GM19438 (cell line): ENCODE results near the gene DHCR7.

Experiments used
- ATAC-seq: cut with Tn5 transposase; IDR thresholded peaks from one replicate; pipeline ENCODE4 v1.9.1; 2021; ENCODE audit warnings: low read depth; ENCODE audit not compliant: unreplicated experiment

The DHCR7 gene

DNA sequence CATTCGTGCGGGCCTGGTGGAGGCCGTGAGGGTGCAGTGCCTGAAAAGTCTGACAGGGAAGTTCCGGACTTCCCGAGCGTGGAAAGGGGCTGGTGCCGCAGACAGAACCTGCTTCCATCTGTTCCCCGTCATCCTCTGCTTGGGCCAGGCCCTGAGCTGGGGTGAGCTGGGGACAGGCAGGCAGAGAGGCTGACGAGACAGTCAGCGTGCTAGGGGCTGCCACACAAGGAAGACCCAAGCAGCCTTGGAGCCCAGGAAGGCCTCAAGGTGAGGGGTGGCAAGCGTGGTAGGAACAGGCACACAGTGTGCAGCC is 30.3 kb upstream of the DHCR7 start:
- no peak for ATAC-seq

DNA sequence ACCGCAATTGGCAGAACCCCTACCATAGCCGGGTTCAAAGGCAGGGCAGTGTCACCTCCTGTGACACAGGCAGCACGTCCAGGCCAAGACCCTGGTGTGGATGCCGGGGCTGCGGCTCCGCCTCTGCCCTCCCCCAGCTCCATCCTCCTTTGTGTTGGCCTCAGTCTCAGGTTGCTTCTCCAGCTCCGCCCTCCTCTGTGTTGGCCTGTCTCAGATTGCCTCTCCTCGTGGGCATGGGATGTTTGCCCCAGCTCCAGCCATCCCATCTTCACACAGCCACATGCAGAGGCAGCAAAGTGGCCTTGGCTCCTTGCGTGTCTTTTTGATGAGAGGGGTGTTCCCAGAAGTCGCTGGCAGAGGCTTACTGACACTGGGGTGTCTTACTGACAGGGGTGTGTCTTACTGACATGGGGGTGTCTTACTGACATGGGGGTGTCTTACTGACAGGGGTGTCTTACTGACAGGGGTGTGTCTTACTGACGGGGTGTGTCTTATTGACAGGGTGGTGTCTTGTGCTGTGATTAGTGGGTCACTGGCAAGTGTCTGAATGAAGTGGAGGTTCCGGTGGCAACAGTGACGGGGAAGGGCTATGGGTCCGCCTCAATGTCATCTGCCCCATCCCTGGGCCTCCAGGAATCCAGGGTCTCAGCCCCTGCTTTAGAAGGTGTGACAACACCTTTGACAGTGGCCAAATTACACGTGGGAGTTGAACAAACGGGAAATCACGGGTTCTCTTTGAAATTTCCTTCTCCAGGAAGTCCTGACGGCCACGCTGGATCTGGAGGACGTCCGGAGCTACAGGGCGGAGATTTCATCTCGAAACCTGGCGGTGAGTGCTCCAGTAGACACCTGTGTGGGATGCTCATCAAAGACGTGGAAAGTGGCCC is 29.7 kb upstream of the DHCR7 start:
- no peak for ATAC-seq

DNA sequence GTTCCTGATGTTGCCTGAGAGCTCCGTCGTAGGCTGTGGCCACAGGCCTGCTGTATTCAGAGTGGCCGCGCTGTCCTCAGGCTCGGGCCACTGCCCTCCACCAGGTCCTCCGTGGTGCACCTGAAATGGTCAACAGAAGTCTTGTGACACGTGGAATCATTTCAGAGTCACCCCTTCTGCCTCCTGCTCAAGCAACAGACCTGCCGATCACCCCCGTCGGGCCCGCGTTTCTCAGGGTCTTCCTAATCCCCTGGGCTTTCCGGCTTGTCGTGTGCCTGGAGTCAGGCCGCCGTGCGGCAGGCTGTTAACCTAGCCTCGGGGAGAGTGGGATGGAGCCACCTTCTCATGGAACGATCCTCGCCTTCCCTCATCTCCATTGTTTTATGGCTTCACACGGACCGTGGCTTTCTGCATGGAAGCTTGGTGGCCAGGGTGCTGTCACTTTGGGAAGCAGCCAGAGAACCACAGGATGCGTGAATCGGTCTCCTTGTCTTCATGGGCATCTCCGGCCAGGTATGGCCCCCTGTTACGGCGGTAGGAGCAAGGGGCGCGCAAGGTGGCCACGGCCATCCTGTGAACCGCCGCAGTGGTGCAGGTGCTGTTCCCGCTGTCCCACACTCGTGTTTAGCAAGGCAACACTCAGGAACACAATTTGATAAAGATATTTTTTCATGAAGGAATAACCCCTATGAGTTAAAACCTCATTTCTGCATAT is 28.9 kb upstream of the DHCR7 start:
- no peak for ATAC-seq

DNA sequence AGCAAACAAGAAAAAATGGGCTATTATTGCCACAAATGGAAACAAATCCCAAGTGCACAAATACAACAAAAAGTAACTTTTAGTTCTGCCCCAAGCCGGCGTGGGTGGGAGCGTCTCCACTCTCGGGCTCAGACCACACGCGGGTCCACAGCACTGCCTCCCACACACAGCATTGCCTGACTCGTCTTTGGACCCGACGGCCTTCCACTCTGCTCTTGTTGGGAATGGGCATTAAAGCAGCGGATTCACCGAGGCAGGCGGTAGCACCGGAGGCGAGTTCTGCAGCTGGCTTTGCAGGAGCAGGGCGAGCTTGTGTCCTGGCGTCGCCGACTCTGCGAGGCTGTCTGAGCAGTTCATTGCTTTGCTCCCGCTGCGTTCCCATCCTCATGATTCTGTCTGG is 27.8 kb upstream of the DHCR7 start:
- ATAC-seq = no peak

DNA sequence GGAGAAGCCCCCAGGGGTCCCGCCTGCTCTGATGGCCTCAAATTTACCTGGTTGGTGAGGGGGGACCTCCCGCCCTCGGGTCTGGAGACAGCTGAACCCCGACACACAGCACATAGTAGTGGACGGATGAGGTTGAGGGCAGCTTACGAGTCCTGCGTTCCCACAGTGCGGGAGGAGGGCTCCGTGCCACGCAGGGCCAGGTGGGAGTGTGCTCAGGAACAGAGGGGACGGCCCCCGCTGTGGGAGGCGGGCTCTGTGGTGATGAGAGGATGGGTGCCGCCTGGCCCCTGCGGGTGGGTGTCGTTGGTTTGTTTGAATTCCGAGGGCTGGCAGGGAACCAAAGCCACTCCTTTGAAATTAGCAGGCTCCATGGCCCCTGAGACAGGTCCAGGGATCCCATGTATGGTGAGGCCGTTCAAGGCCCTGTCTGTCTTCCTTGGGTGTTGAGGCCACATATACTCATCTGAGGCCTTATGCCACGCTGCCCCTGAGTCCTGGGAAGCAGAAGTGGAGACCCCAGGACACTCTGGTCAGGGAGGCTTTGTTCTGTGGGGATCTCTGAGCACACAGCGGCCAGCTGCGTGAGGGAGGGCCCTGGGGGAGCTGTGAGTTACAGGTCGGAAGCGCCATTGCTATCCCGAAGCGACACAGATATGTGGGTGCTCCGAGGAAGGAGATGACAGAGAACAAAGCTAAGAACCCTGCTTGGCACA is 26.7 kb upstream of the DHCR7 start:
- ATAC-seq = no peak

DNA sequence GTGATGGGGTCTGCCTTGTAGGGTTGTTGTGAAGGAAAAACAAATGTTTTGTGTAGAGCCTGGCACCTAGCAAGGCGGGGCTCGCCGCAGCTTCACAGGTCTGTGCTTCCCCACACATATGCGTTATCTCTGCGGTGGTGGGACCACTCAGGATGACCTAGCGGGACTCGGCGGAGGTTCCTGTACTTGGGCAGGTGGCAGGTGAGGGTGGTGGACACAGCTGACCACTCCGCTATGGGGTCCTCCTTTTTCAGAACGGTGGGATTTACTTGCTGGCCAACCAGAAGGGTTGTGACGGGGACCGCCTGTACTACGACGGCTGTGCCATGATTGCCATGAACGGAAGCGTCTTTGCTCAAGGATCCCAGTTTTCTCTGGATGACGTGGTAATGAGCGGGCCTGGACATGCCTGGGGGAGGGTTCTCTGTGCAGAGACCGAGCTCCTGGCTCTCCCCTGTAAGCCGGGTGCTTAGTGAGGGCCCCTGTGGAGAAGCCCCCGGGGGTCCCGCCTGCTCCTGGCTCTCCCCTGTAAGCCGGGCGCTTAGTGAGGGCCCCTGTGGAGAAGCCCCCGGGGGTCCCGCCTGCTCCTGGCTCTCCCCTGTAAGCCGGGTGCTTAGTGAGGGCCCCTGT is 26.1 kb upstream of the DHCR7 start:
- ATAC-seq = no peak

DNA sequence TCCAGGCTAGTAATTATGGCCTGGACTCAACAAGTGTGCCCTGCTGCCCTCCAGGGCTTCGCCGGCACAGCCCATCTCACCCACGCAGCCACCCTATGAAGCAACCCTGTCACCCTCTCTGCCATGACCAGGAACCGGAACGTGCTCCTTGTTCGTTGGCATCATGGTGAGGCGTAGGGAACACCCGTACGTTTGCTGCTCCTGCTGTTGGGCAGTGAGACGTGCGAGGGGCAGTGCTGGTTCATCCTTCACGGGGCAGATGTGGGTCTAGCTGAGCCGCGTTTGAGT is 25.5 kb upstream of the DHCR7 start:
- ATAC-seq = no peak

DNA sequence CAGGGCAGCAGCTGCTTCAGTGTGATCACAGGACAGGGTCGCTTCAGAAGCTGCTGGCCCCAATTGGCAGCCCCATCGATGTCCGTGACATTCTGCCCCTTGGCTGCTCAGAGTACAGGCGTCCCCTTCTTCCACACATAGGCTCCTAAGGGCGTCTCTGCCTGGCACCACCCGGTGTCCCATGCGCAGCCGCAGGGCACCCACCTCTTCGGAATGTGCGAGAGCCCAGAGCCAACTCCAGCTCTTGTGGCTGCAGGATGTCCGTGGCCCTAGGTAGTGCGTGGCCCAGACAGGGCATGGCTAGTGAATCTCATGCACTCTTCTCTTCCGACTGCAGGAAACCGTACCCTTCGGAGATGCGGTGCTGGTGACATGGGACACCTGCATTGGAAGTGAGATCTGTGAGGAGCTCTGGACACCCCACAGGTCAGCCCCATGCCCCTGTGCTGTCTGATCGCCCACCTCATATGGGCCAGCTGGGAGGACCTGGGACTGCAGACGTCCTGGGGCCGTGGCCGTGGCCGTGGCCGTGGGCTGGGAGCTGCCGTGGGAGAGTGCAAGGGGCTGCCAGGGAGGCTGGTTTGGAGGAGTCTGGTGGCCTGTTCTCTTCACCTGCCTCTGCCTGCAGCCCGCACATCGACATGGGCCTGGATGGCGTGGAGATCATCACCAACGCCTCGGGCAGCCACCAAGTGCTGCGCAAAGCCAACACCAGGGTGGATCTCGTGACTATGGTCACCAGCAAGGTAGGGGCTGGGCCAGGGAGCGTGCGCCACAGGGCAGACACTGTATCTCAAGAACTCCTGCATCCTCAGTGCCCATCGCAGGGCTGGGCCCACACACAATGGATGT is 25.0 kb upstream of the DHCR7 start:
- ATAC-seq = no peak

DNA sequence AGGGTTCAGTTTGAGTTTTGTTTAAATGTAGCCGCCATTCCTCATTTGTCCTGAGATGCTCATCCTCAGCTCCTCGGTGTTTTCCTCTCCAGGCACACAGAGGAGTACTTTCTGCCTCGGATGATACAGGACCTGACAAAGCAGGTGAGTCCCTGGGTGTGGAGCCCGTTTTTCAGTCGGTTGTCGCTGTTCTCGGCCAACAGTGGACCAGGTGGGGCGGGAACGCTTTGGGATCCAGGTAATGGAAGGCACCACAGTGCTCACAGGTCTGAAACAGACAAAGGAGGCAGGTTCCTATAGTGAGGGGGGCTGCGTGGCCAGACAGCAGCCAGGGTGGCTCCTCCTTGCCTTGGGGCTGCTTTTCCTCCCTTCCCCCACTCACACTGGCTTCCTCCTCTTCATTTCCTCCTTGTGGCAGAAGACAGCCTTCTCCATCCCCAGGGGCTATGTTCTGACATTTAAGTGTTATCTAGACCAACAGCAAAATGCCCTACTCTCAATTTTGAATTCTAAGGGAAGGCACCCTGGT is 24.2 kb upstream of the DHCR7 start:
- ATAC-seq = no peak

DNA sequence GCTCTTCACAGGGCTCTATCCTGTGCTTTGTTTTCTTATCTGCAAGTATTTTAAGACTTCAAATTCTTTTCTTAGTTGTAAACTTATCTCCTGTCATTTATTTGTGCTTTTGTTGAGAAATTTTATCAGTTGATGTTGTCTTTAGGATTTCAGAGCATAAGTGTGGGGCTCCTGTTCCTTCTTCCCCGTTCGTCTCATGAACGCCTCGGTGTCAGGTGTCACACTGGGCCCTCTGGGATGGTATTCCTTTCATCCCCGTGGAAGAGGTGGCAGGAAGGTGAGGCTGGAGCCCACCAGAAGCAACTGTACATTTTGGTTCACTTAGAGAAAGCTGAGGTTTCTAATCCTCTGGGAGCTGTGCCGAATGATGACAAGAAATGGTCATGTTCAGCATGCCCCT is 22.8 kb upstream of the DHCR7 start:
- ATAC-seq = no peak

DNA sequence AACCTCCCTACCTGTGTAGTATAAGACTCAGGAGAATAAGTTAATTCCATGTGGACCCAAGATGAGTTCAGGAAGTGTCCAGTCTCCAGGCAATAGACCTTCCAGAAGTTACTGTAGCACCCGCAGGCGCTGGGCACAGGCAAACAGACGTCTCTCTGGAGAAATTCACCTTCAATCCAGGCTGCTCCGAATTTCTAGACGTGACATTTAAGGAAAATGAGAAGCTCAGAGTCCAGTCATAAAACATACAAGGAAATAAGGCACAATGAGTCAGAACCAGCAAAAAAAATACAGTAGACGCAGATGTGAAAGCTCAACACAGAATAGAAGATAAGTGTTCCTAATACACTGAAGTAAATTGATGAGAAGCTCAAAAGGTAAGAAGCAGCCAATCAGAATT is 19.0 kb upstream of the DHCR7 start:
- no peak for ATAC-seq

DNA sequence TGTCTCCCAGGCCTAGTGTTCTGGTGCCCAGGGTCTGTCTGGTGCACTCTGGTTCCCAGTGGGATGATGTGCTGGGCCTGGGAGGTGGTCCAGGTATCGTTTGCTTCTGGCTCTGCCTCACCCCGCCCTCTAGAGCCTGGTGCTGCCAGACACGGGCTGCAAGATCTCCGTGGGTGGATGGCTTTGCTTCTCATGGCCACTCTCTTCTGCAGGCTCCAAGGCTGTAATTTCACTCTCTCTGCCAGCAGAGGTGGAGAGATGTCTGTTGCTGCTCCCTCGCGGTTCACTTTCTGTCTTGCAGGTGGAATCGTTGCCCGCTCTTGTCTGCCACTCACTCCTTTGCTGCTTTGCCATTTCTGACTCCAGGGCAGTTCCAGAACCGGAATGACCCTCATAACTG is 18.2 kb upstream of the DHCR7 start:
- no peak for ATAC-seq

DNA sequence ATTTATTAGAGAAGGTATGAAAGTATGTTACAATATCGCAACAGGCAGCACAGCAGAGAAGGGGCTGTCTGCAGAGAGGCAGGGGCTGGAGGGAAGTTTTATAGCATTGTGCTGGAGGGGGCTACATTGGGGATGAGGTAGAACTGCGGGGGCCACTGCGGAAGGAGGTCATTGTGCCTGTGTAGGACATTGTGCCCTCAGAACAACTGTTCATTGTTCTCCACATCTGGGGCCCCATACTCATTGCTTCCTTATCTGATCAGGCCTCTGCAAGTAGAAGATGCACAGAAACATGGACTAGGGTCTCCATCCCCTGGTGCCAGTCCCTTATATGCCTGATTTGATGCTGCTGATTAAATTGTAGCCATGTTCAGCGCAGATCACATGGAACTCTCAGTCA is 16.9 kb upstream of the DHCR7 start:
- ATAC-seq = no peak

DNA sequence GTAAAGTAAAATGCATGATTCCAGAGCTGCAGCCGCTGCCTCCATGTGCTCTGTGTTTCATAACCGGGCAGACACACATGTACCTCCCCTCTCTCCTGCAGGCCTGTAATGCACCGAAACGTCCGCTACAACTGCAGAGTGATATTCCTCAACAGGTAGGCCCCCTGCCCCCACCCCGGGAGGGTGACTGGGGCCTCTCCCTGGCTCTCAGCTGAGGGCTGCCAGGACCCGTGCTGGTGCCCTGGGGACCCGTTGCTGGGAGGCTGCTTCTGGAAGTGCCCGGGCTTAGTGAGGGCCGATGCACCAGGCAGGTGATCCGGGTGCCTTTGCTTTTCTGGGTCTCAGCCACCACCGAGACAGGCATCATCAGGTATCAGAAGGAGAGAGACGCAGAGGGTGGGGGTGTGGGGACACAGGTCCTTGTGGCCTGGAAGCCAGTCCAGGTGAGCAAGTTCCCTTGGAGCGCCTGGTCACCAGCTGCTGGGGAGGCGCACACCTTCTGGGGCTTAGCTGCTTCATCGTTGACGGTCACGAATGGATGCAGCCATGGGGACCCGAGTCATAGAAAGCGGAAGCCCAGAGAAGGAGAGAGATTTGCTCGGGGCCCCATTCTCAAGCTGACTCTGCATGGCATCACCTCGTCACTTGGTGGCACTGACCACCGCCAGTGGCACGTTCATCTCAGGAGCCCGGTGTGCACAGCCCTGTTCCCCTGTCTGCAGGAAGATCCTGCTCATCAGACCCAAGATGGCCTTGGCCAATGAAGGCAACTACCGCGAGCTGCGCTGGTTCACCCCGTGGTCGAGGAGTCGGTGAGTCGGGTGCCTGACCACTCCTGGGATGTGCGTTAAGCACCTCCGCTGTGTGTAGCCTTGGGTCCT is 15.4 kb upstream of the DHCR7 start:
- ATAC-seq = no peak

DNA sequence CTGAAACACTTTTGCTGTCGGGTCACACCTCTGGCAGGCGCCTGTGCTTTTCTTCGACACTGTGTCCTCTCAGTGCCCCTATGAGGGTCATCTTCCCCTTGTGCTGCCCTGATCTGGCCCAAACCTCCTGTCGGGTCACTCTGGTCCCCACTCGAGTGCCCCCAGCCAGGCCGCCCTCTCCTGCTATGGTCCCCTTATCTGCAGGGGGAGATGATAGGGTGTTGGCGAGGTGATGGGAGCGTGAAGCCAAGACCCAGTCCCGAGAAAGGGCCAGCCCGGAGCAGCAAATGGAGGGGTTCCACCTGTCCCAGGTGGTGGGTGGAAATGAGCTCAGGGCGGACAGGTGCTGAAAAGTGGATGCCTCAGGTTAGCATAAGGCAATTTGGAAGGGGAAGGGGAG is 14.5 kb upstream of the DHCR7 start:
- ATAC-seq = no peak

DNA sequence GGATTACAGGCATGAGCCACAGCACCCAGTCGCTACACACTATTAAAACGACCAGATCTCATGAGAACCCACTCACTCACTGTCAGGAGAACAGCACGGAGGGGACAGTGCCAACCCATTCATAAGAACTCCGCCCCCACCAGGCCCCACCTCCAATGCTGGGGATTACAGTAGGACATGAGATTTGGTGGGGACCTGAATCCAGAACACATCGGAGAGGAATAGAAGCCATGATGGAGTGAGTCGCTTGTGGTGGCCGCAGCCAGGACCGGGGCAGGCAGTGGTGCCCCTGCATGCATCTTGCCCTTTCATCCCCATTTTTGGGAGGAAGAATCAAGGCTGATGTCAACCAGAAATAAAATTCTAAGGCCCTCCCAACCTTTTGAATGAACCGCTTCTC is 13.5 kb upstream of the DHCR7 start:
- ATAC-seq = no peak

DNA sequence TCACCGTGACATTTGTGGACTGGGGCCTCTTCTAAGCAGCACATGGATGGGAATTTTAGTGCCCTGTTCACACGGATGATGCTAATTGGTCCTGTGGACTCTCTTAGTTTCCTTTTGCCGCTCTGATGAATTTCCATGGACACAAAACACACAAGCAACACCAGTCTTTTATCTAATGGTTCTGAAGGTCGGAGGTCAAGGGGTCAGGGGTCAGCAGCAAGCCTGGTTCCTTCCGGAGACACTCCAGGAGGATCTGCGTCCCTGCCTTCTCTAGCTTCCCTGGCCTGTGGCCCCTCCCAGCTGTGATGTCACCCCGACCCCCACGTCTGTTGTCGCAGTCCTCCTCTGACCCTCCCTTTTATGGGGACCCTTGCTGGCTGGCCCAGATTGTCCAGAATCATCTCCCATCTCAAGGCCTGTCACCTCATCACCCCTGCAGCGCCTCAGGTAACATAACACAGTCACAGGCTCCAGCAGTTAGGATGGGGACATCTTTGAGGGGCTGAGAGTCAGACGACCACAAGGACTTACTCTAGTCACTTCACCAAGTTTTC is 11.7 kb upstream of the DHCR7 start:
- ATAC-seq = no peak

DNA sequence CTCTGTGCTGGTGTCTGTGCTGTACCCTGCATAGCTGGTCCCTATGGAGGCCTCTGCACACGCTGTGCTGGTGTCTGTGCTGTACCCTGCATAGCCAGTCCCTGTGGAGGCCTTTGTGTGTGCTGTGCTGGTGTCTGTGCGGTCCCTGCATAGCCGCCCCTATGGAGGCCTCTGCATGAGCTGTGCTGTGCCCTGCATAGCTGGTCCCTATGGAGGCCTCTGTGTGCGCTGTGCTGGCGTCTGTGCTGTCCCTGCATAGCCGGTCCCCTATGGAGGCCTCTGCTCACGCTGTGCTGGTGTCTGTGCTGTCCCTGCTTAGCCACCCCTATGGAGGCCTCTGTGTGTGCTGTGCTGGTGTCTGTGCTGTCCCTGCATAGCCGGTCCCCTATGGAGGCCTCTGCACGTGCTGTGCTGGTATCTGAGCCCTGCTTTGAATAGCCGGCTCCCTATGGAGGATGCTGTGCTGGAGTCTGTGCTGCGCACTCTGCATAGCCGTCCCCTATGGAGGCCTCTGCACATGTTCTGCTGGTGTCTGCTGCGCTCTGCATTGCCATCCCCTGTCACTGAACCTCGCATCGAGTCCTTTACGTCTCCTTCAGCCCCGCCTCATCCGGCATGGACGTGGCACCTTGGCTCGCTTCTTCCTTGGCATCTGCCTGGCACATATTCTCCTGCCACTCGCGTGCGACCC is 11.0 kb upstream of the DHCR7 start:
- ATAC-seq = no peak
